Measurements from ENCODE around the gene MAPK9.

The MAPK9 gene

DNA sequence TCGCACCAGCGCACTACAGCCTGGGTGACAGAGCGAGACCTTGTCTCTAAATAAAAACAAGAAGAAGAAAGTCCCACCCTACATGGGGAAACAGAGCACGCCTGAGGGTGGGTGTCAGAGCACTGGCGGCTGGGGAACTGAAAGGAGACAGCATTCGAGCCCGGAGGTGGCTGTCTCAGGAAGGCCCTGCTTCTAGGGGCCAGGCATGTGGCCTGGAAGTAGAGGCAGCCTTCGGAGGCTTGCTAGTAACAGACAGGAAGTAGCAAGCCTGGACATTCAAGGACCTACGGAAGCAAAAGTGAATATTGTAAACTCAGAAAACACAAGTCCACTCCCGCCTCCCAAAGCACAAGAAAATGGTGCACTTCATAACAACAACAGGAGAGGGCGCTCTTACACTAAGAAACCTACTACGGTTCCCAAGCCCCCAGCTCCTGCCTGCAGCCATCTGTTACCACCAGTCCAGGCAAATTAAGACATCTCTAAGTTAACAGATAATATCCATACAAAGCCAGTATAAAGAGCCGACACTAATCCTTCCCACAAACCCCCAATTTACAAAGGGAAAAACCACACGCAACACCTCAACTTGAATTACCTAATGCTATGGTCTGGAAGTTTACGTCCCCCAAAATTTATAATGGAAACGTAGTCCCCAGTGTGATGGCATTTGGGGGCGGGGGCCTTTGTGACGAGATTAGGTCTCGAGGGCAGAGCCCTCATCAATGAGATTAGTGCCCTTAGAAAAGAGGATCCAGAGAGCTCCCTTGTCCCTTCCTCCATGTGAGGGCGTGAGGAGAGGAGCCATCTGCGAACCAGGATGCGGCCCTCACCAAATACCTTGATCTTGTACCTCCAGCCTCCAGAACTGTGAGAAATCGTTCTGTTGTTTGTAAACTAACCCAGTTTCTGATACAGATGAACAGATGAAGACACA lies 90.6 kb downstream of the MAPK9 start:
- DNase-seq, result no peak

- no peak for DNase-seq
Measured at GRCh38 chr5:180199390-180199789, 92.5 kb downstream of the MAPK9 start.

- DNase-seq, result no peak
Measured at GRCh38 chr5:180198208-180198607, 93.7 kb downstream of the MAPK9 start.

GRCh38 chr5:180197016-180197702 lies 94.7 kb downstream of the MAPK9 start:
- DNase-seq, result no peak

- DNase-seq, result no peak
Measured at GRCh38 chr5:180194410-180195345, 97.2 kb downstream of the MAPK9 start.

- no peak for DNase-seq
Measured at GRCh38 chr5:180193749-180194375, 98.0 kb downstream of the MAPK9 start.

DNA sequence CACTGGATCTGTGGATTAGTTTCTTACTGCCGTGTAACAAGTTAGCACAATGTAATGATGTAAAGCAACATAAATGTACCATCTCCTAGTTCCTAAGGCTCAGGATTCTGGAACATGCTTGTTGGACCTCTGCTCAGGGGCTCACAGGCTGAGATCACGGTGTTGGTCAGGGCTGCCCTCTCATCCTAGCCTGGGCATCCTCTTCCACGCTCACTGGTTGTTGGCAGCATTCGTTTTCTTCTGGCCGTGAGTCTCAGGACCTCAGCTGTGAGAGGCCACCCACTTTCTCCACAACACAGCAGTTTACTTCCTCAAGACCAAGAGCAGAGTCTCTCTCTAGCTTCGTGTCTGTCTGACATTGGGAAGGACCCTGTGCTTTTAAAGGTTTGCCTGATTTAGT lies 100.2 kb downstream of the MAPK9 start:
- DNase-seq, result no peak

DNA sequence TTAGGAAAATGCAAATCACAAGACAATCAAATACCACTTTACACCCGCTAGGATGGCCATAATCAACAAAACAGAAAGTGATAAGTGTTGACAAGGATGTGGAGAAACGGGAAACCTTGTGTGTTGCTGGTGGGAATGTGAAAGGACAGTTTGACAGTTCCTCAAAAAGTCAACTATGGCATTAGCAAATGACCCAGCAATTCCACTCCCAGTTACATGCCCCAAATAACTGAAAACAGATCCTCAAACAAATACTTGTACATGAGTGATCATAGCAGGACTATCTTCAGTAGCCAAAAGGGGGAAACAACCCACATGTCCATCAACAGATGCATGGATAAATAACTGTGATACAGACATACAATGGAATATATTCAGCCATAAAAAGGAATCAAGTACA lies 104.1 kb downstream of the MAPK9 start:
- no peak for DNase-seq
